H54 (cell line): ENCODE data around the gene RBPMS2.
"Not testable (repeated sequence)": the region's sequence is repeated elsewhere in the genome, so short reads cannot be mapped to it uniquely, and the experiment has no call there.

Source experiments
- DNase-seq: peaks from one replicate; pipeline ENCODE4 v3.0.0; 2011; ENCODE audit warnings: low spot score, mixed read lengths; ENCODE audit not compliant: insufficient read length
- FAIRE-seq: peaks from 3 replicates; lab custom pipeline; 2011; peaks lifted over from hg19 to GRCh38; lab: Jason Lieb, UNC
- POLR2A ChIP-seq: IDR thresholded peaks from 2 replicates; pipeline ENCODE4 v1.6.1; 2011; ENCODE audit warnings: low read depth, mild to moderate bottlenecking, low read length

Gene RBPMS2

GRCh38 chr15:64803526-64803925, 28.1 kb upstream of the RBPMS2 start:
- DNase-seq (no peak), FAIRE-seq (no peak)

GRCh38 chr15:64800476-64800875, 25.1 kb upstream of the RBPMS2 start:
- FAIRE-seq = no peak
- DNase-seq = no peak
- TF ChIP-seq POLR2A = no peak

More at GRCh38 chr15:64803526-64803925, 28.1 kb upstream of the RBPMS2 start:
- TF ChIP-seq POLR2A = no peak

DNA sequence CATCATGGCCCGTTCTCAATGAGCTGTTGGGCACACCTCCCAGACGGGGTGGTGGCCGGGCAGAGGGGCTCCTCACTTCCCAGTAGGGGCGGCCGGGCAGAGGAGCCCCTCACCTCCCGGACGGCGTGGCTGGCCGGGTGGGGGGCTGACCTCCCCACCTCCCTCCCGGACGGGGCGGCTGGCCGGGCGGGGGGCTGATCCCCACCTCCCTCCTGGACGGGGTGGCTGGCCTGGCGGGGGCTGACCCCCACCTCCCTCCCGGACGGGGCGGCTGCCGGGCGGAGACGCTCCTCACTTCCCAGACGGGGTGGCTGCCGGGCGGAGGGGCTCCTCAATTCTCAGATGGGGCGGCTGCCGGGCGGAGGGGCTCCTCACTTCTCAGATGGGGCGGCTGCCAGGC, 23.5 kb upstream of the RBPMS2 start:
- not testable (repeated sequence) for DNase-seq, FAIRE-seq

DNA sequence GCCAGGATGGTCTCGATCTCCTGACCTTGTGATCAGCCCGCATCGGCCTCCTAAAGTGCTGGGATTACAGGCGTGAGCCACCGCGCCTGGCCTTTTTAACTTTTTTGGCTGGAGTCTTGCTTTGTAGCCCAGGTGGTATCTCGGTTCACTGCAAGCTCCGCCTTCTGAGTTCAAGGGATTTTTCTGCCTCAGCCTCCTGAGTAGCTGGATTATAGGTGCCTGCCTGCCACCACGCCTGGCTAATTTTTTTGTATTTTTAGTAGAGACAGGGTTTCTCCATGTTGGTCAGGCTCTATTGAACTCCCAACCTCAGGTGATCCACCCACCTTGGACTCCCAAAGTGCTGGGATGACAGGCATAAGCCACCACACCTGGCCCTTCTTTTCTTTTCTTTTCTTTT, 20.5 kb upstream of the RBPMS2 start:
- not testable (repeated sequence) for FAIRE-seq, DNase-seq

DNA sequence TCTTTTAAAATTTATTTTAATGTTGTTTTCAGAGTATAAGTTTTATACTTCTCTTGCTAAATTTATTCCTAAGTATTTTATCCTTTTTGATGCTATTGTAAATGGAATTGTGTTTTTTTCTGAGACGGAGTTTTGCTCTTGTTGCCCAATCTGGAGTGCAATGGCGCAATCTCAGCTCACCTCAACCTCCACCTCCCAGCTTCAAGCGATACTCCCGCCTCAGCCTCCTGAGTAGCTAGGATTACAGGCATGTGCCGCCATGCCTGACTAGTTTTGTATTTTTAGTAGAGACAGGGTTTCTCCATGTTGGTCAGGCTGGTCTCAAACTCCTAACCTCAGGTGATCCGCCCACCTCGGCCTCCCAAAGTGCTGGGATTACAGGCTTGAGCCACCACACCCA, 19.9 kb upstream of the RBPMS2 start:
- FAIRE-seq = not testable (repeated sequence)

GRCh38 chr15:64792282-64792681, 16.9 kb upstream of the RBPMS2 start:
- FAIRE-seq = no peak
- no peak for TF ChIP-seq POLR2A
- no peak for DNase-seq

More for the DNA sequence above, 19.9 kb upstream of the RBPMS2 start:
- DNase-seq = not testable (repeated sequence)

- FAIRE-seq (no peak), DNase-seq (no peak)
- no peak for TF ChIP-seq POLR2A
These were observed 16.0 kb upstream of the RBPMS2 start for GRCh38 chr15:64791401-64791800.

- DNase-seq = no peak
- no peak for FAIRE-seq
- no peak for TF ChIP-seq POLR2A
These were observed 8.4 kb upstream of the RBPMS2 start for GRCh38 chr15:64783796-64784195.

- no peak for TF ChIP-seq POLR2A
- DNase-seq (no peak), FAIRE-seq (no peak)
These were observed 7.4 kb upstream of the RBPMS2 start for GRCh38 chr15:64782751-64783150.

- no peak for TF ChIP-seq POLR2A
- FAIRE-seq (no peak), DNase-seq (no peak)
These were observed 5.9 kb upstream of the RBPMS2 start for GRCh38 chr15:64781299-64781698.

- no peak for TF ChIP-seq POLR2A
- FAIRE-seq = no peak
- DNase-seq = no peak
These were observed 5.3 kb upstream of the RBPMS2 start for GRCh38 chr15:64780600-64781156.

DNA sequence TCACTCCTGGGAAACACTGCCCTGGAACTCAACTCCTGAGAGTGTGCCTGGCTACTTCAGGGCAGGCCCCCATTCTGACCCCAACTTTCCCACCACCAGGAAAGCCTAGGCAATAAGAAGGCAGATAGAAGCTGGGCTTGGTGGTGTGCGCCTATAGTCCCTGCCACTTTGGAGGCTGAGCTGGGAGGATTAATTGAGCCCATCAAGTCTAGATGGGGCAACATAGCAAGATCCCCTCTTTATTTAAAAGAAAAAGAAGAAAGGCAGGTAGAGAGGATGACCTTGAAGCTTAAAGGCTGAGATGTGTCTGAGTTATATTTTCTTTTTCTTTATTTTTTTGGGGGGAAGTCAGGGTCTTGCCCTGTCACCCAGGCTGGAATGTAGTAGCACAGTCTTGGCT, 4.2 kb upstream of the RBPMS2 start:
- no peak for TF ChIP-seq POLR2A
- FAIRE-seq (no peak), DNase-seq (no peak)

GRCh38 chr15:64779024-64779423, 3.6 kb upstream of the RBPMS2 start:
- DNase-seq (no peak), FAIRE-seq (no peak)
- TF ChIP-seq POLR2A = no peak

DNA sequence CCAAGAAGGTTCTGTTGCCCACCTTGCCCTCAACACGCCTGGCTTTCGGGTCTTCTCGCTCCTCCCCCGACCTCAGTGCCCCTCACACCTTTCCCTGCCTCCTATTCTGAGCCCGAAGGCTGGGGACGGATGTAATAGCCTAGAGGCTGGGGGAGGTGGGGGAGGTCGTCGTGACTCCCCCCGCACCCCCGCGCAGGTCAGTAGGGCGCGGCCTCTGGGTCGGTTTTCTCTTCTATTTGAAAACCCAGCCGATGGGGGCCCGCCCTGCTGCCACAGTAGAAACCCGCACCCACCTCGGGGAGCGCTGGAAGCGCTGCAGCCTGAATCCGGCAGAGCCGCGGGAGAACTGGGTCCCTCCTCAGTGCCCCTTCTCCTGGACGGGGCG, 1.0 kb upstream of the RBPMS2 start:
- DNase-seq = no peak
- no peak for TF ChIP-seq POLR2A
- no peak for FAIRE-seq

GRCh38 chr15:64774629-64775493, 528 bp downstream of the RBPMS2 start:
- FAIRE-seq (no peak), DNase-seq (peak; percentile 30)
- no peak for TF ChIP-seq POLR2A
